ENCODE data around the gene NME7. TPM values are rescaled to one million over a fixed set of nuclear protein-coding genes. Genes with fewer than 3 reads are reported as not detected.
A peak's percentile ranks its signal among the peaks of the same experiment; 100 is the strongest.
"Not testable (repeated sequence)": the region's sequence is repeated elsewhere in the genome, so short reads cannot be mapped to it uniquely, and the experiment has no call there.

Gene NME7
- total RNA-seq, 8 experiments from 2014 or later: 14.2 to 111 (median 71.9) TPM

DNA sequence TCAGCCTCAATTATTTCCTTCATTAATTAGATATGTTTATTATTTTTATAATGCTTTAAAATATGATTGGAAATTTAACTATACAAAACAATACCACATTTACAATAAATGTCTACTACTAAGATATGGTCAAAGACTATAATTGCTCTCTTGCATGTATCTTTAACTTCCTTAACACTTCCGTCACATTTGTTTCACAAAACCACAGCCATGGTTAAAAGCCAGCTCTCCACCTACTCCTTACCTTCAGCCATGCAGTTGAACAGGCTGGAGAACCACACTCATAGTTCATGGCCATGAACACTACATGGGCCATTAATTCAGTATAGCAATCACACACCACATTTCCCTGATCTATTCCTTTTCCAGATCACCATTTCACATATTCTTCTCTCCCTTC is 72.2 kb downstream of the NME7 start:
- H3K4me1 ChIP-seq (replicated peaks in 1 of 2): peaks cover 0 to 17% of the 10 kb centered on the region in 2 donors
- 86 to 100% (median 100%) methylated on average over 1 of the region's 1 CpG; no CpG with 5 or more reads in 1 of the 10 experiments for WGBS, 10 experiments
- H3K27ac ChIP-seq: no peak overlapping the region
- in situ Hi-C loops (cut with MboI; ENCODE audit: low pct_unique_long_range_greater_than_20kb in 2 of 9, low sequenced_read_pairs in 9 of 9, unreplicated experiment in 9 of 9): no loop called here
- ATAC-seq (replicated peaks in 6 of 8): no peak
- H3K4me3 ChIP-seq: no peak overlapping the region

DNA sequence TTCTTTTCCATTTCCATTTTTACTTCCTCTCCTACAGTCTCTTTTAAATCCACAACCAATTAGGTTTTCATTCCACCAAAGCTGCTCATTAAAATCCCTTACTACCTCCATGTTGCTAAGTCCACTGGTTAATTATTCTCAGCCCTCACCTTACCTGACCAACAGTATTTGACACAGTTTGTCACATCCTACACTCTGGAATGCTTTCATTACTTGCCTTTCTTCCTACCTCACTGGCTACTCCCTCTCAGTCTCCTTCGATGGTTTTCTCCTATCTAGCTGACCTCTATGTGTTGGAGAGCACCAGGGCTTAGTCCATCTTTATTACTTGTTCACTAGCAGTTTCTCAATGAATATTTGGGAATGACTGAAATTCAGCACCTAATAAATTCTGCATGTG is 78.6 kb downstream of the NME7 start:
- H3K4me1 ChIP-seq (replicated peaks in 1 of 2): no peaks in the 10 kb centered on the region
- WGBS, 10 experiments: 50 to 100% (median 90%) methylated on average over 1 of the region's 1 CpG
- no peak overlapping the region for H3K27ac ChIP-seq
- in situ Hi-C loops (cut with MboI; ENCODE audit: low pct_unique_long_range_greater_than_20kb in 2 of 9, low sequenced_read_pairs in 9 of 9, unreplicated experiment in 9 of 9): no loop called here
- H3K4me3 ChIP-seq: no peak overlapping the region
- ATAC-seq (replicated peaks in 6 of 8): no peak

DNA sequence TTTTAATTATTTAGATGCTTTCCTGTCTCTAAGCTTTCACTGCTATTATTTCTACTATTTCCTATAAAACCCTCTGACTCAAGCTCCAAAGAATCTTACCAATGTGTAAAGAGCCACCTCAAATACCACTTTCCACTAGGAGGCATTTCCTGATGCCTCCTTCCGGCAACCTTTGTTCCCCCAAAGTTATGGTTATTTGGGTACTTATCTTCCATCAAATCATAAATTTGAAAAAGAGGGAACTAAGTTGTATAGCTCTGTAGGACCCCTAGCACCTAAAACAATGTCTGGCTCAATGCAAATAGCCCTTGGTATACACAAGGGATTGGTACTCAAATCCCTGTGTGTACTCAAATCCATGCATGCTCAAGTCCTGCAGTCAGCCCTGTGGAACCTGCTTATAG is 79.6 kb downstream of the NME7 start:
- WGBS, 10 experiments: 44 to 100% (median 100%) methylated on average over 1 of the region's 1 CpG; no CpG with 5 or more reads in 3 of the 10 experiments
- H3K4me1 ChIP-seq (replicated peaks in 1 of 2): no peaks in the 10 kb centered on the region
- no peak overlapping the region for H3K4me3 ChIP-seq
- ATAC-seq (replicated peaks in 6 of 8): no peak
- no peak overlapping the region for H3K27ac ChIP-seq
- in situ Hi-C loops (cut with MboI; ENCODE audit: low pct_unique_long_range_greater_than_20kb in 2 of 9, low sequenced_read_pairs in 9 of 9, unreplicated experiment in 9 of 9): no loop called here

DNA sequence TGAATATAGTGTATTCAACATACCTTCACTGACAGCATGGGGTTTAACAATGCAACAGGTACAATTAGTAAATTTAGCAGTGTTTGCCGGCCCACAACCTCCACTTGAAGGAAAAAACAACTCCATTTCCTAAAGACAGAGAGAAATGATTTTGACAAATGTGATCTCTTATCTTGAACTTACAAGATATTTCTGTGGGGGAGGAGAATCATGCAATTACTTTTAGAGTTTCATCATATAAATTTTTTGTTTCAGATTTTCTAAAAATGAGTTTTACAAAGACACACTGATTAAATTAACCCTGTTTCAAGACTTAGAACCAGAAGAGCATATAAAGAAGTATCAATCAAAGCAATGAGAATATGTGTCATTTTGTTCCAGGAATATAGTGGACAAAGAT is 80.3 kb downstream of the NME7 start:
- 75 to 100% (median 100%) methylated on average over 1 of the region's 1 CpG; no CpG with 5 or more reads in 3 of the 10 experiments for WGBS, 10 experiments
- in situ Hi-C loops (cut with MboI; ENCODE audit: low pct_unique_long_range_greater_than_20kb in 2 of 9, low sequenced_read_pairs in 9 of 9, unreplicated experiment in 9 of 9): no loop called here
- H3K27ac ChIP-seq: no peak overlapping the region

DNA sequence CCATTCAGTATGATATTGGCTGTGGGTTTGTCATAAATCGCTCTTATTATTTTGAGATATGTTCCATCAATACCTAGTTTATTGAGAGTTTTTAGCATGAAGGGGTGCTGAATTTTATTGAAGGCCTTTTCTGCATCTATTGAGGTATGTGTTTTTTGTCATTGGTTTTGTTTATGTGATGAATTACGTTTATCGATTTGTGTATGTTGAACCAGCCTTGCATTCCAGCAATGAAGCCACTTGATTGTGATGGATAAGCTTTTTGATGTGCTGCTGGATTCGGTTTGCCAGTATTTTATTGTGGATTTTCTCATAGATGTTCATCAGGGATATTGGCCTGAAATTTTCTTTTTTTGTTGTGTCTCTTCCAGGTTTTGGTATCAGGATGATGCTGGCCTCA is 86.0 kb downstream of the NME7 start:
- H3K4me1 ChIP-seq (replicated peaks in 1 of 2); H3K4me3 ChIP-seq; in situ Hi-C loops (cut with MboI; ENCODE audit: low pct_unique_long_range_greater_than_20kb in 2 of 9, low sequenced_read_pairs in 9 of 9, unreplicated experiment in 9 of 9); H3K27ac ChIP-seq; ATAC-seq (replicated peaks in 6 of 8): not testable (repeated sequence)
- 50 to 100% (median 100%) methylated on average over 2 to 4 of the region's 4 CpGs; no CpG with 5 or more reads in 1 of the 10 experiments for WGBS, 10 experiments

More for the DNA sequence above, 80.3 kb downstream of the NME7 start:
- Histone ChIP-seq H3K4me3 (no peak overlapping the region), H3K4me1 (replicated peaks in 1 of 2) (no peaks in the 10 kb centered on the region)
- ATAC-seq (replicated peaks in 6 of 8): no peak

DNA sequence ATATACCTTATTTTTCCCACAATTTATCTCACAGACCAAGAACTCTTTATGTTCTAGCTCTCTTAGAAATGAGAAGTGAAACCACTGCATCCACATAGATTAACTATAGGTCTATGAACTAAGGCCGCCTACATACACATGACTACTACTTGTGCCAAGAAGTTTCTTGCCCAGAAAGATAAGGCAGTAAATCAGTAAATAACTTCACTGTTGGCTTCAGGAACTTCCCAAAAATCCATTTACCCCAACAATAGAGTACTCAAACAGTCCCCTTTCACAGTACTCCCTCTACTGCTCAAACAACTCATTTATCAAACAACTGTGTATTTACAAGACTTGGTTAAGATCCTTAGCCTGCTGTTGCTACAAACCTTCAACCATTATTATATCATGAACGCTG is 96.5 kb downstream of the NME7 start:
- no peaks in the 10 kb centered on the region for H3K4me1 ChIP-seq (replicated peaks in 1 of 2)
- in situ Hi-C loops (cut with MboI; ENCODE audit: low pct_unique_long_range_greater_than_20kb in 2 of 9, low sequenced_read_pairs in 9 of 9, unreplicated experiment in 9 of 9): no loop called here
- WGBS, 10 experiments: 67 to 100% (median 83%) methylated on average over 1 to 2 of the region's 2 CpGs; no CpG with 5 or more reads in 4 of the 10 experiments
- ATAC-seq (replicated peaks in 6 of 8): peak in 1 of 8 experiments; percentile 61
- H3K4me3 ChIP-seq: no peak overlapping the region
- no peak overlapping the region for H3K27ac ChIP-seq

DNA sequence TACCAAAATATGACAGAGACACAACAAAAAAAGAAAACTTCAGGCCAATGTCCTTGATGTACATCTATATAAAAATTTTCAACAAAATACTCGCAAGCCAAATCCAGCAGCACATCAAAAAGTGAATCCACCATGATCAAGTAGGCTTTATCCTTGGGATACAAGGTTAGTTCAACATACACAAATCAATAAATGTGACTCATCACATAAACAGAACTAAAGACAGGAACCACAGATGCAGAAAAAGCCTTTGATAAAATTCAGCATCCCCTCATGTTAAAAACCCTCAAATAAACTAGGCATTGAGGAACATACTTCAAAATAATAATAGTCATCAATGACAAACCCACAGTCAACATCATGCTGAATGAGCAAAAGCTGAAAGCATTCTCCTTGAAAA is 101.5 kb downstream of the NME7 start:
- H3K4me1 ChIP-seq (replicated peaks in 1 of 2): no peaks in the 10 kb centered on the region

DNA sequence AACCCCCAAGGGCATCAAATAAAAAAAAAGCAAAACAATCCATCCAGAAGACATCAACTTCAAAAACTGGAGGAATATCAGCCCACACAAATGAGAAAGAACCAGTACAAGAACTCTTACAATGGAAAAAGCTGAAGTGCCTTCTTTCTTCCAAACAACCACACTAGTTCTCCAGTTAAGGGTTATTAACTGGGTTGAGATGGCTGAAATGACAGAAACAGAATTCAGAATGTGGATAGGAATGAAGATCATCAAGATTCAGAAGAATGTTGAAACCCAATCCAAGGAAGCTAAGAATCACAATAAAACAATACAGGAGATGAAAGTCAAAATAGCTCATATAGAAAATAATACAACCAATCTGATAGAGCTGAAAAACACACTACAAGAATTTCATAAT is 104.5 kb downstream of the NME7 start:
- in situ Hi-C loops (cut with MboI; ENCODE audit: low pct_unique_long_range_greater_than_20kb in 2 of 9, low sequenced_read_pairs in 9 of 9, unreplicated experiment in 9 of 9): no loop called here
- H3K4me3 ChIP-seq: no peak overlapping the region
- no peak overlapping the region for H3K27ac ChIP-seq
- ATAC-seq (replicated peaks in 6 of 8): no peak
- H3K4me1 ChIP-seq (replicated peaks in 1 of 2): no peaks in the 10 kb centered on the region

More for the DNA sequence above, 101.5 kb downstream of the NME7 start:
- WGBS, 10 experiments: 33 to 100% (median 100%) methylated on average over 1 of the region's 1 CpG; no CpG with 5 or more reads in 2 of the 10 experiments
- no peak overlapping the region for H3K4me3 ChIP-seq
- in situ Hi-C loops (cut with MboI; ENCODE audit: low pct_unique_long_range_greater_than_20kb in 2 of 9, low sequenced_read_pairs in 9 of 9, unreplicated experiment in 9 of 9): no loop called here
- no peak for ATAC-seq (replicated peaks in 6 of 8)
- no peak overlapping the region for H3K27ac ChIP-seq

DNA sequence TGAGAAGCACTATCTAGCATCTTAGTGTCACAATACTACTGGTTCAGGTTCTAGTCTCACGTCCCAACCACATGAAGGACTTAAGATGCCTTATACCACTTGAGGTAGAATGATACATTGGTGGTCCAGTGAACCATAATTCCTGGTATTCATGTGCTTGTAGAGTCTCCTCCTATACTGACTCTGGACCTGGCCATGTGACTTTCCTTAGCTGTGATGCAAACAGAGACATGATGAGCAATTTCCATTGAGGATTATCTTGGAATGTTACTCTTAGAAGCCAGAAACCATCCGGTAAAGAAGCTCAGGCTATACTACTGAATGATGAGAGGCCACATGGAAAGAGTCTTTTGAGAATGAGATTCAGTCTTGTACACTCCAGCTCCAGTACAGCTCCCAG is 105.7 kb downstream of the NME7 start:
- H3K4me3 ChIP-seq: no peak overlapping the region
- peak in 2 of 8 experiments; percentile 46 to 64 for ATAC-seq (replicated peaks in 6 of 8)
- 63 to 100% (median 100%) methylated on average over 1 to 2 of the region's 2 CpGs; no CpG with 5 or more reads in 4 of the 10 experiments for WGBS, 10 experiments
- H3K27ac ChIP-seq: no peak overlapping the region
- in situ Hi-C loops (cut with MboI; ENCODE audit: low pct_unique_long_range_greater_than_20kb in 2 of 9, low sequenced_read_pairs in 9 of 9, unreplicated experiment in 9 of 9): no loop called here
- H3K4me1 ChIP-seq (replicated peaks in 1 of 2): no peaks in the 10 kb centered on the region

DNA sequence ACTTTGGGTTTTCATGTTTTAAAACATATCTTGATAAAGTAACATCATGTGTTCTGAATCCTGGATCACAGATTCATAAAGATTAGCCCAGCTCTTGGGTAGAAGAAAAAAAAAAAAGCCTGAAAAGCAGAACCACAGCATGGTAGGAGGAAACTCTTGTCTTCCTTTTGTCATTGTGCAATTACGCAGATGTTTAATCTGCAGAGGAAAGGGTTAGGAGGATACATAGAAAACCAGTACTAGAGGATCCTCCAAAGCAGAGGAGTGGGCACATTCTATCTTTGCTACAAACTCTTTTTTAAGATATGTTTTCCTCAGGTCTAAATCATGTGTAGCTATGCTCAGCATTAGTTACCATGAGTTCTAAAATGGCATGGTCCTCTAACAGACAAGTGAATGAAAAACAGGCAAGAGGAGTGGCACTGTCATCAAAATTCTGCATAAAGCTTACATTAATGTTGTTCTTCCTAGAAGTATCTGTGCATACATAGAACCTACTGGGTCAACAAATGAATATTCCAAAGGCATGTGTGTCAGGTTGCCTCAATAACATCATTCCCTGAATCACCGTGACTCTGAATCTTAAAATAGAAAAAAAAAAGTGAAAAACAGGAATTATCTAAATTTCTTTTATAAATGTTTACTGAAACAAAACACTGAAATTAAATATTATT is 107.0 kb downstream of the NME7 start:
- WGBS, 10 experiments: 0 to 100% (median 54%) methylated on average over 1 to 2 of the region's 2 CpGs; no CpG with 5 or more reads in 2 of the 10 experiments
- peak in 3 of 8 experiments; percentile 62 to 91 (median 85) for ATAC-seq (replicated peaks in 6 of 8)
- Histone ChIP-seq H3K27ac (no peak overlapping the region), H3K4me3 (no peak overlapping the region), H3K4me1 (replicated peaks in 1 of 2) (no peaks in the 10 kb centered on the region)
- in situ Hi-C loops (cut with MboI; ENCODE audit: low pct_unique_long_range_greater_than_20kb in 2 of 9, low sequenced_read_pairs in 9 of 9, unreplicated experiment in 9 of 9): no loop called here

DNA sequence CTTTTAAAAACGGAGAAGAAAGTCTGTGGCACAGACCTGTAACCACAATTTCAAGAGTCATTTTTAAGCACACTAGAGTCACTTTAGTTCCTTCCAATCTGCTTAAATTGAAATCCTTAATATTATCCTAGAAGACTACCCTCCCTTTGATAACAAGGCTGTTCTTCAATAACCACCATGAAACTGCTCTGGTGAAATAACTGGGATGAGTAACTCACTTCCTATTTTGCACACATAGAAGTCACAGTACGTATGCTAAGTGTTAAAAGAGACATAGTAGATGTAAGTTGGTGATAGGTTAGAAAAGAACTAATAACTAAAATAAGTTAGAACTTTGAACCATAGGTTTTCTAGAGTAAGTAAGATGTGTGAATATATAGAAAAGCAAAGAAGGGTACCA is 107.8 kb downstream of the NME7 start:
- H3K4me3 ChIP-seq: no peak overlapping the region
- WGBS, 10 experiments: 60 to 100% (median 100%) methylated on average over 1 to 2 of the region's 2 CpGs; no CpG with 5 or more reads in 1 of the 10 experiments
- no peaks in the 10 kb centered on the region for H3K4me1 ChIP-seq (replicated peaks in 1 of 2)
- no peak overlapping the region for H3K27ac ChIP-seq
- no peak for ATAC-seq (replicated peaks in 6 of 8)
- in situ Hi-C loops (cut with MboI; ENCODE audit: low pct_unique_long_range_greater_than_20kb in 2 of 9, low sequenced_read_pairs in 9 of 9, unreplicated experiment in 9 of 9): no loop called here

DNA sequence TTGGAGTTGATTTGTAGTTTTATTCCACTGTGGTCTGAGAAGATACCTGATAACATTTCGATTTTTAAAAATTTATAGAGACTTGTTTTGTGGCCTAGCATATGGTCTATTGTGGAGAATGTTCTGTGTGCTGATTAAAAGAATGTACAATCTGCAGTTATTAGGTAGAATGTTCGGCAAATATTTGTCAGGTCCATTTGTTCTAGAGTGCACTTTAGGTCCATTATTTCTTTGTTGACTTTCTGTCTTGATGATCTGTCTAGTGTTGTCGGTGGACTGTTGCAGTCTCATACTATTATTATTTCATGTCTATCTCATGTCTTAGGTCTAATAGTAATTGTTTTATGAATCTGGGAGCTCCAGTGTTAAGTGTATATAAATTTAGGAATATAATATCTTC is 116.8 kb downstream of the NME7 start:
- in situ Hi-C loops (cut with MboI; ENCODE audit: low pct_unique_long_range_greater_than_20kb in 2 of 9, low sequenced_read_pairs in 9 of 9, unreplicated experiment in 9 of 9): no loop called here
- Histone ChIP-seq H3K4me3 (no peak overlapping the region), H3K27ac (no peak overlapping the region), H3K4me1 (replicated peaks in 1 of 2) (no peaks in the 10 kb centered on the region)
- 71 to 95% (median 83%) methylated on average over 2 to 3 of the region's 3 CpGs for WGBS, 10 experiments
- ATAC-seq (replicated peaks in 6 of 8): no peak

DNA sequence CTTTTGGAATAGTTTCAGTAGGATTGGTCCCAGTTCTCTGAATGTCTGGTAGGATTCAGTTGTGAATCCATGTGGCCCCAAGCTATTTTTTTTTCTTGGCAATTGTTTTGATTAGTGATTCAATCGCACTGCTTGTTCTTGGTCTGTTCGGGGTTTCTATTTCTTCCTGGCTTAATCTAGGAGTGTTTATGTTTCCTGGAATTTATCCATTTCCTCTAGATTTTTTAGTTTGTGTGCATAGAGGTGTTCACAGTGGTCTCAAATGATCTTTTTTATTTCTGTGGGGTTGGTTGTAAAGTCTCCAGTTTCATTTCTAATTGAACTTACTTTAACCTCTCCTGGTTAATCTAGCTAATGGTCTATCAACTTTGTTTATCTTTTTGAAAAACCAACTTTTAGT is 117.6 kb downstream of the NME7 start:
- no peaks in the 10 kb centered on the region for H3K4me1 ChIP-seq (replicated peaks in 1 of 2)
- ATAC-seq (replicated peaks in 6 of 8): no peak
- 38 to 100% (median 90%) methylated on average over 1 to 2 of the region's 2 CpGs for WGBS, 10 experiments

DNA sequence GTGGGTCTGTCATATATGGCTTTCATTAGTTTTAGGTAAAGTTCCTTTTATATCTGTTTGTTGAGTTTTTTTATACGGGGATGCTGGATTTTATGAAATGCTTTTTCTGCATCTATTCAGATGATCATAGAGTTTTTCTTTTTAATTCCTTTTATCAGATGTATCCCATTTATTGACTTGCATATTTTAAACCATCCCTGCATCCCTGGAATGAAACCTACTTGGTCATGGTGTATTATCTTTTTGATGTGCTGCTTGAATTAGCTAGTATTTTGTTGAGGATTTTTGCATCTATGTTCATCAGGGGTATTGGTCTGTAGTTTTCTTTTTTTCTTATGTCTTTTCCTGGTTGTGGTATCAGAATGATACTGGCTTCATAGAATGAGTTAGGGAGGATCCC is 118.0 kb downstream of the NME7 start:
- 38 to 100% (median 100%) methylated on average over 1 of the region's 1 CpG; no CpG with 5 or more reads in 1 of the 10 experiments for WGBS, 10 experiments
- no peak for ATAC-seq (replicated peaks in 6 of 8)
- Histone ChIP-seq H3K4me3 (no peak overlapping the region), H3K27ac (no peak overlapping the region), H3K4me1 (replicated peaks in 1 of 2) (no peaks in the 10 kb centered on the region)
- in situ Hi-C loops (cut with MboI; ENCODE audit: low pct_unique_long_range_greater_than_20kb in 2 of 9, low sequenced_read_pairs in 9 of 9, unreplicated experiment in 9 of 9): no loop called here

More for the DNA sequence above, 117.6 kb downstream of the NME7 start:
- in situ Hi-C loops (cut with MboI; ENCODE audit: low pct_unique_long_range_greater_than_20kb in 2 of 9, low sequenced_read_pairs in 9 of 9, unreplicated experiment in 9 of 9): no loop called here
- no peak overlapping the region for H3K4me3 ChIP-seq
- H3K27ac ChIP-seq: no peak overlapping the region

All from motor neuron (in vitro differentiated cells).